ENCODE data around the gene PGBD2. TPM values are rescaled to one million over a fixed set of nuclear protein-coding genes. Genes with fewer than 3 reads are reported as not detected.

The PGBD2 gene
- total and polyA plus RNA-seq, 9 of the 15 experiments (the other 6 are each of a cell fraction or from before 2014, with no cell fraction given) = 11.9 to 21.8 (median 14.7) TPM

DNA sequence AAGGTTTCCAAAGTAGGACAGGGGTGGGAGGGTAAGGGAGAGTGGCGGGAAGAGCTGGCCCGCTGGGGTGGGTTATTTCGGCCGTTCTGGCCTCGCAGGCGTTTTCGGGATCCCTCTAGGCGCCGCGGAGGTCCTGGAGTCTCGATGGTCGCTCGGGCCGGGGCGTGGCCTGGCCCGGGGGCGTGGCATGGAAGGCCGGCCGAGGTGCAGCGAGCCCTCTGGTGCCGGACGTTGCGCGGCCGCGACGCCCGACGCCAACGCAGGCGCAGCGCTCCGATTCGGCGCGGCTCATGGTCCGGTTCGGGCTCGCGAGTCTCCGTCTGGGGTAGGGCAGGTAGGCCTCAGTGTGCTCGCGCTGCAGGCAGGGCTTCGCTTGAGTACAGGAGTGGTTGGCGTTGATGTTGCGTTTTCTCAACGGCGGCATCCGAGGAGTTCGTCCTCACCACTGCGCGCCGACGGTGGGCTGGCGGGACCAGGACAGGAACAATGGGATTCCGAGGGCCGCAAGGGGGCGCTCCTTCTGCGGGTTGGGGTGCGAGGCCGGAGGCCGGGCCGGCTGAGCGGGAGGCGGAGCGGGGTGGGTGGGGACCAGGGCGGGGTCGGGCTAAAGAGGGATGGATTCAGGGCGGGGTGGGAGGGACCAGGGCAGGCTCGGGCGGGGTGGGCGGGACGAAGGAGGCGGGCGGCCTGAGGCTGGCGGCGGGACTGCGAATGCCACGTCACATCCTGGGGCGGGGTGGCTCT, at the start of gene PGBD2 (continued):
- TF ChIP-seq, protein P1, sequence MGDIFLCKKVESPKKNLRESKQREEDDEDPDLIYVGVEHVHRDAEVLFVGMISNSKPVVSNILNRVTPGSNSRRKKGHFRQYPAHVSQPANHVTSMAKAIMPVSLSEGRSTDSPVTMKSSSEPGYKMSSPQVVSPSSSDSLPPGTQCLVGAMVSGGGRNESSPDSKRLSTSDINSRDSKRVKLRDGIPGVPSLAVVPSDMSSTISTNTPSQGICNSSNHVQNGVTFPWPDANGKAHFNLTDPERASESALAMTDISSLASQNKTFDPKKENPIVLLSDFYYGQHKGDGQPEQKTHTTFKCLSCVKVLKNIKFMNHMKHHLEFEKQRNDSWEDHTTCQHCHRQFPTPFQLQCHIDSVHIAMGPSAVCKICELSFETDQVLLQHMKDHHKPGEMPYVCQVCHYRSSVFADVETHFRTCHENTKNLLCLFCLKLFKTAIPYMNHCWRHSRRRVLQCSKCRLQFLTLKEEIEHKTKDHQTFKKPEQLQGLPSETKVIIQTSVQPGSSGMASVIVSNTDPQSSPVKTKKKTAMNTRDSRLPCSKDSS (IDR thresholded peaks at IDR 0.05; ENCODE audit: low read depth, partially characterized antibody) = no peak
- TF ChIP-seq ZNF436 (CRISPR knock-in tag; IDR thresholded peaks at IDR 0.05) (no peak), RCOR1 (IDR thresholded peaks at IDR 0.05; ENCODE audit: borderline replicate concordance in 1 of 2, low read depth in 2 of 2, low read length in 2 of 2) (peak; percentile 32 to 57; a peak in 1 of 4 replicates), ZFPM2 (CRISPR knock-in tag; IDR thresholded peaks at IDR 0.05) (no peak), NR0B1 (IDR thresholded peaks at IDR 0.05; ENCODE audit: partially characterized antibody) (no peak), MXI1 (IDR thresholded peaks at IDR 0.05; ENCODE audit: low read depth, low read length) (no peak), CTCF (IDR thresholded peaks at IDR 0.05 in 2 of 3, conservative IDR thresholded peaks at IDR 0.05 in 1 of 3; ENCODE audit: insufficient read depth in 2 of 3, low read depth in 1 of 3, low read length in 3 of 3) (peak; percentile 72 to 94 (median 79)), MIER1 (IDR thresholded peaks at IDR 0.05; ENCODE audit: low read depth) (no peak), POLR2G (IDR thresholded peaks at IDR 0.05; ENCODE audit: low read depth, low read length) (peak; percentile 99), VEZF1 (CRISPR knock-in tag; IDR thresholded peaks at IDR 0.05) (peak; percentile 74), ZNF395 (CRISPR knock-in tag; IDR thresholded peaks at IDR 0.05) (peak; percentile 75; the same call in 1 of the 2 replicates)
